GM18867 (cell line): Measurements from ENCODE around the gene LTBP2.

Experiments
- ATAC-seq: cut with Tn5 transposase; IDR thresholded peaks from one replicate; pipeline ENCODE4 v1.9.1; 2021; ENCODE audit warnings: mild to moderate bottlenecking, moderate library complexity; ENCODE audit not compliant: unreplicated experiment

The LTBP2 gene

GRCh38 chr14:74614508-74615495 lies 2.8 kb upstream of the LTBP2 start:
- no peak for ATAC-seq

- ATAC-seq: no peak
Observed at GRCh38 chr14:74613211-74613914, 1.3 kb upstream of the LTBP2 start.

- peak; percentile 72 for ATAC-seq
Observed at GRCh38 chr14:74612350-74613021, 449 bp upstream of the LTBP2 start.

GRCh38 chr14:74610866-74611649 lies 979 bp downstream of the LTBP2 start:
- ATAC-seq: no peak

DNA sequence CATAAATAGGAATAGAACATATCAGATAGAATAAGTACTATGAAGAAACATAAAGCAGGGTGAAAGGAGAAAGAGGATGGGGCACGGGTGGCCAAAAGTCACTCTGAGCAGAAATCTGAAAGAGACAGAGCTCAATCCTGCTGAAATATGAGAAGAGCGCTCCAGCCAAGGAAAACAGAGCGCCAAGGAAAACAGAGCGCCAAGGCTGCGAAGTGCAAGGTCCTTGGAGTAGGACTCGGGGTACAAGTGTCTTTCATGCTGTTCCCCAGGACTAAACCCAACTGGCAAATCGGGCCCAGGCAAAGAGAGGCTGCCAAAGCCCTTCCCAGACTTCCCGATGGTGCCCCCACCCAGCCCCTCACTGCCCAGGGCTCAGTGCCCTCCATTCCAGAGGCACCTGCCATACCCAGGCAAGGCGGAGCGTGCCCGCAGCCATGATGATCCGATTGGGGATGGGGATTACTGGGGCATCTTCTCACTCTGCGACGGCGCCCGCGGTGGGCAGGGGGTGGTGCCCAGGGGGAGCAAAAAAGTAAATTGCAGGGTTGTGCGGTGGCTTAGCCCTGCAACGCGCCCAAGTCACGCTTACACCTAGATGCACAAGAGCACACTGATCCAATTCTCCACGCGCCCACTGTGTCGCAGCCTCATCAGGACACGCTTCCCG lies 1.7 kb downstream of the LTBP2 start:
- ATAC-seq: no peak

- no peak for ATAC-seq
Observed at GRCh38 chr14:74609721-74610120, 2.3 kb downstream of the LTBP2 start.

- peak; percentile 49 for ATAC-seq
Observed at GRCh38 chr14:74608959-74609611, 3.0 kb downstream of the LTBP2 start.

DNA sequence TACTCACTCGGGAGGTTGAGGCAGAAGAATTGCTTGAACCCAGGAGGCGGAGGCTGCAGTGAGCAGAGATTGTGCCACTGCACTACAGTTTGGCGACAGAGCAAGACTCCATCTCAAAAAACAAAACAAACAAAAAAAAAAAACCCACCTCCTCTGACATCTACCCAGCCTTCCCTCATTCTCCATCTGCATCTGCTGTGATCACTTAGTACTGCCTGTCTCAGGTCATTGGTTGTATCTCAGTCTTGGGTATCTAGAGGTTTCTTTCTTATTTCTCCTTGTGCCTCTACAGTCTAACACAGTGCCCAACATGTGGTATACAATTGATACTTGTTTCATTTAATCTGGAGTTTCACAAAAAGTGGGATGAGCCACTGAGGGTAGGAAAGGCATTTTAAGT lies 5.3 kb downstream of the LTBP2 start:
- no peak for ATAC-seq

DNA sequence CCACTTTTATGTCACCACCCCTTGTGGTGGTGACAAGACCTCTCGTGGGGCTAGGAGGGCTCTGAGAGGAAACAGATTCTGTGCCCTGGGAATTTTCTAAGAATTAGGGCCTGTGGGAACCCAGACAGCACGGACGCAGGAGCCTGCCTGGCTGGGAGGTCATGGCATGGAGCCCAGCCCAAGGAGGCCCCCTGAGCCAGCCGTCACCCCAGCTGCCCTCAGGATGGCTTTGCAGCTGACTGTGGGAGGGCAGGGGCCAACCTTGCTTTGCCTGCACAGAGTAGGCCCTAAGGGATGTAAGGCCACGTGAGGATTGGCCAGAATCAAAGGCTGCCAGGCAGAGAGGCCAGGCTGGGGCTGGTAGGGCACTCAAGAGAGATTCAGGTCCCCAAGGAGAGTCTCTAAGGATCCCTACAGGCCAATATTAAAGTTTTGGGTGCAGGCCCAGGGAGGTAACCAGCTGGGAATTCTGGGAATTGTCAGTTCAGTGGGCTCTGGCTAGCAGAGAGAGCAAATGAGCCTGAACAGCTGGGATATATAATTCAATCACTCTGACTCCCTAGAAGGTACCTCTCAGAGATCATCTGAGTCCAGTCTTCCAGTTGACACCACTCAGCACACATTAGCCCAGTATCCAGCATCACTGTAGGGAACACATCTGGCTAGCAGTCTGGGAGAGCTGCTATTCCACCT lies 6.4 kb downstream of the LTBP2 start:
- no peak for ATAC-seq

- no peak for ATAC-seq
Observed at GRCh38 chr14:74604911-74605310, 7.1 kb downstream of the LTBP2 start.

DNA sequence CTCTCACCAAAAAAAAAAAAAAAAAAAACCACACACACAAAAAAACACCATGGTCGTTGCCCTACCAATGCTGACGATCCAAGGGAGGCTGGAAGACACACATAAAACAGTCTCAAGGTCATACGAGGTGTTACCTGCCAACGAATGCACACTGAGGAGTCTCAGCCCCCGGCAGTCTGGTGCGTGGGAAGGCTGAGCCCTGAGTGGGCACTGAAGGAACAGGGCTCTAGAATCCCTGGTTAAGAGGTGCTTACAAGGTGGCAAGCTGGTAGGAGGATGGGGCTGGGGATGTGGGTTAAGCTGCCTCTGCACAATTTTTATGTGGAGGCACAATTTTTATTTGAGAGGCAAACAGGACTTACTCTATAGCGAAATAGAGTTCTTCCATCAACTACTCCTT lies 7.9 kb downstream of the LTBP2 start:
- no peak for ATAC-seq

DNA sequence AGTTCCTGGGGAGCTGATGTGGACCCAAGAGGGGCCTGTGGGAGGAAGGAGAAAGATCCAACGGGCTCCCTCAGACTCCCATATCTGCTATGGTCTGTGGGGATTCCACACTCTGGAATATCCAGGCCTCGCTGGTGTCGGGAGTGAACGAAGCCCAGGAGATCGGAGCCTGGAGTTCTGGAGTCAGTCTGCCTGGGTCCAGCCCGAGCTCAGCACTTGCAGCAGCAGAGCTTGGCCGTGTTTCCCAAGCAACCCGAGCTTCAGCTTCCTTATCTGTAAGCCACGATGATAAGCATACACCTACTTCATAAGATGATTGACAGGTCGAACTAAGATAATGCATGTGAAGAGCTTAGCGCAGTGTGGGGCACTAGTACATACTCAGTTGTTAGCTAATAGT lies 10.1 kb downstream of the LTBP2 start:
- ATAC-seq: no peak

GRCh38 chr14:74599946-74600345 lies 12.1 kb downstream of the LTBP2 start:
- no peak for ATAC-seq

- no peak for ATAC-seq
Observed at GRCh38 chr14:74599321-74599761, 12.7 kb downstream of the LTBP2 start.

DNA sequence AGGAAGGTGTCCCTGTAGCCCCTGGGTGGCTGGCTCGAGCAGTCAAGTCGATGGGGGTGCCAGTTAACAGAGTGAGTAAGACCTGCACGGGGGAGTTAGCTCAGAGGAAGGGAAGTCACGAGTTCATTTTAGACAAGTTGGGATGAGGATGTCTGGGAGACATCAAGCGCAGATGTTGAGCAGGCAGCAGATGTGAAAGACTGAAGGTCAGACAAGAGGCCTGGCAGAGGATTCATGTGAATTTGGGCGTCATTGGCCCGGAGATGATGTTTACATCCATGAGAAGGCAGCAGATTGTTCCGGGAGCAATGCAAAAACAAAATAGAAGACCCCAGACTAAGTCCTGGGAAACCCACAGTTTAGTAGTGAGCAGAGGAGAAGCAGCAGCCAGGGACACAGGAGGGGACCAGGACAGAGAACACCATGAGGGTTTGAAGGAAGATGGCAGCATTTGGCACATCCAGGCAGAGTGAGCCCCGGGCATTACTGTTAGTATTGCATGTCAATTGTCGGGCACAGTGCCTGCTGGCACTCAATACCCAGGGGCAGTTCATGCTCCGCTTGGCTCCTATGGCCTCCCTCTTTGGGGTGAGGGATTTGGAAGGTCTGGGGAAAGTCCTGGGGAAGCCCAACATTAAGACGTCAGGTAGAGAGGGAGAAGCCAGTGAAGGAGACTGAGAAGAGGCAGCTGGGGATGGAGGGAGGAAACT lies 15.1 kb downstream of the LTBP2 start:
- ATAC-seq: no peak

DNA sequence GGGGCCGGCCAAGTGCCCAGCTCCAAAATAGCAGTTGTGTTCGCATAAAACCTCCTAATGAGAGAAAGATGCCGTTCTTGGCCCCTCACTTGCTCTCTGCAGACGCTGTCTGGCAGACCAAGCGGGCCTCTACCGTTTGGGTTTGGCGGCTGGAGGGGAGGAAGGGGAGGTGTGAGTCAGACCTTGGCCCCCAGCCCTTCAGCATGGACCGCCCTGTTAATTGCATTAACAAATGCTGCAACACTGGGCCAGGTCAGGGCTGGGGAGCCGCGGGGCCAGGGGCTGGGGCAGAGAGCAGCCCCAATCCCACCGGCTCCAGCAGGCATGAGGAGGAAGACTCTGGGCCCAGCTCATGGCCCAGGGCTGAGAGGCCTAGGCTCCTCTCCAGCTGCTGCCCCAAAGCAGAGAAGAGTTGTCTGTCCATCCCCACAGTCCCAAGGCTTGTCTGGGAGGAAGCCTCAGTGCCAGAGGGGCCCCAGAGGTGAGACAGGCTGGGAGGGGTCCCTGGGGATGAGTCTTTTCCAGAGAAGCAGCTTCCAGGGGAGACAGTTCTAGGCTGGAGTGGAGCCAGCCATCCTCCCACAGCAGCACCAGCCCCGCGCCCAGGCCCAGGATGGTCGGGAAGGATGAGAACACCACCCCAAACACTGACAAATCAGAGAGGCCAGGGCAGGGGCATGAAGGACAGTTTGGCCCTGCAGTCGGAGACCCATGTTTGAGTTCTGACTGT lies 16.9 kb downstream of the LTBP2 start:
- ATAC-seq: no peak

GRCh38 chr14:74594606-74595005 lies 17.4 kb downstream of the LTBP2 start:
- ATAC-seq: no peak

GRCh38 chr14:74594029-74594428 lies 18.0 kb downstream of the LTBP2 start:
- ATAC-seq: no peak
